ENCODE measurements around the gene VPS13A.
"Not testable (repeated sequence)": the region's sequence is repeated elsewhere in the genome, so short reads cannot be mapped to it uniquely, and the experiment has no call there.

Gene VPS13A

DNA sequence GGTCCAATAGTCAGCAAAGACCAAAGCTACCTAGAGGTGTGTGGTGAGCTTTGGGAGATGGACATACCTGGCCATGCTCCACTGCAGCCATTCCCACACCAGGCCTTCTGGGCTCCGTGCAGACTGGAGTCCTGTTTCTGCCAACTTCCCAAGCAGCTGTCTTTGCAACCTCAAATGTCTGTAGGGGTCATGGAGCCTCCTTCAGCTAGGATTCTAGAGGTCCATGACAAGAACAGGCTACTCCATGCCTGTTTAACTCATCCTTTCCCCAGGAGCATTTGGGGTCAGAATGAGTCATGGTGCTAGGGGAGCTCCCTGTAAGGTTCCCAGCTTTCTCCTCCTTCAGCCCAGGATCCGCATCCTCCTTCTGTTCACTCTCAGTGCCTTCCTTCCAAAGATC is 17.1 kb downstream of the VPS13A start:
- DNase-seq: no peak

DNA sequence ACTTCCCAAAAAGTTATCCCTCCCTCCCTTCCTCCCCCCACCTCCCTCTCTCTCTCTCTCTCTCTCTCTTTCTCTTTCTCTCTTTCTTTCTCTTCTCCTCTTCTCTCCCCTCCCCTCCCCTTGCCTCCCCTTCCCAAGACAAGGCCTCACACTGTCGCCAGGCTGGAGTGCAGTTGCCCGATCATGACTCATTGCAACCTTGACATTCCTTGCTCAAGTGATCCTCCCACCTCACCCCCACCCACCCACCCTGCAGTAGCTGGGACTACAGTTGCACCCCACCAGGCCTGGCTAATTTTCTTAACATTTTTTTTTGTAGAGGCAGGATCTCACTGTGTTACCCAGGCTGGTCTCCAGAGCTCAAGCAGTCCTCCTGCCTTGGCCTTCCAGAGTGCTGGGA is 32.8 kb downstream of the VPS13A start:
- no peak for DNase-seq

DNA sequence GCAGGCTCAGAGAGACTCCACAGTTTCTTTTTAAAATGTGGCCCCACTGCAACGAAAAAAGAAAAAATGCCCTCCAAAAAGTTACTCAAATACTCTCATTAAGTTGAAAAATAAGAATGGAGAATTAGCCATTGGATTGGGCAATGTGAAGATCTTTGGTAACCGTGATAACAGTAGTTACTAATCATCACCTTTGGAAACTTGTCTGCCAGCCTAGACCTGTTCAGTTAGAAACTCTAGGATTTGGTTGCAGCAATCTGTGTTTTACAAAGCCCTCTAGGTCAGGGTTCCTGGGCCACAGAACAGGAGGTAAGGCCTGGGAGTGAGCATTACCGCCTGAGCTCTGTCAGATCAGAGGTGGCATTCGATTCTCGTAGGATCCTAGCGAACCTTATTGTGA is 34.2 kb downstream of the VPS13A start:
- DNase-seq: no peak

DNA sequence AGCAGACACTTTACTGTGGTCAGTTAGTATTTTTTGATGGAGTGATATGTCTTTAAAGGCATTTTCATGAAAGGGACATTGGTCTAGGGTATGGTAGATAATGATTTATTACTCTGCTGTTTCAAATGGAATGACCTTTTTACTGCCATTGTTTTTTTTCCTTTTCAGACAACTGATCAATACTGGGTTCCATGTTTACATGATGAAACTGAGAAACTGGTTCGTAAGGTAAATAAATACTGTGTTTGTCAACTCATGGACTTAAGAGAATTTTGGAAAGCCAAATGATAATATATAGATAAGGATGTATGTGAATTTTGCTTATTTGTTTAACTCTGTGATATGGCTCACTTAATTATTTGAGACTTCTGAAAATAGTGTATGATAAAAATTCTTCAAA is 35.5 kb downstream of the VPS13A start:
- no peak for DNase-seq

DNA sequence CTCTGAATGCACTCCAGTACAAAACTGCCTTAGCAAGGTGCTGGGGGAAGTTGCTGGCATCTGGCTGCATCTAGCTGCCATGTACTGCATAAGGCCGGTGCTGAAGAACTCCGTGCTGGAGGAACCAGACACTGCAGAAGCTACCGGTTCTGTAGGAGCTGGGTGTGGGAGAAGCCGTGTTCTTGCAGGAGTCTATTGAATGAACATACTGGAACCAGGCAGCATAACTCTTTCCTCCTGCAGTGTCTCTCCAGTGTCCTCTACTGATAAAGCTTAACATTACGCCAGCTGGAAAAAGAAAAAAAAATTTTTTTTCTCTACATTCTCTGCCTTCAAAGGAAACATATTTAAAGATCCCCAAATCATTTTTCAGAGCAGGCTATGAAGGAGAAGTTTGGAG is 38.5 kb downstream of the VPS13A start:
- DNase-seq: no peak

DNA sequence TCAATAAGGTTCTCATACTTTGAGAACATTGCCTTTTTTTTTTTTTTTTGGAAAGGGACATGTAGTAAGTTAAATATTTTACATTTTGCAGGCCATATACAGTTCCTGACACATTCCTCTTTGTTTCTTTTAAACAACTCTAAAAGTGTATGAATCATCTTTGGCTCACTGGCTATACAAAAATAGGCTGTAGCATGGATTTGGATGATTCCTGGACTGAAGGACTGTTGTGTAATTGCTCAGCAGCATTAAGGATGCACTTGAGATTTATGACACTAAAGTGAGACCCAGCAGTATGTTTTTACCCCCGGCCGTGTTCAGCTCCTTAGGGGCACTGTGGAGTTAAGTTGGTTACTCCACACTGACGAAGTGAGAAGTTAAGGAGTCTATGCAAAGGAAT is 41.3 kb downstream of the VPS13A start:
- DNase-seq: no peak

DNA sequence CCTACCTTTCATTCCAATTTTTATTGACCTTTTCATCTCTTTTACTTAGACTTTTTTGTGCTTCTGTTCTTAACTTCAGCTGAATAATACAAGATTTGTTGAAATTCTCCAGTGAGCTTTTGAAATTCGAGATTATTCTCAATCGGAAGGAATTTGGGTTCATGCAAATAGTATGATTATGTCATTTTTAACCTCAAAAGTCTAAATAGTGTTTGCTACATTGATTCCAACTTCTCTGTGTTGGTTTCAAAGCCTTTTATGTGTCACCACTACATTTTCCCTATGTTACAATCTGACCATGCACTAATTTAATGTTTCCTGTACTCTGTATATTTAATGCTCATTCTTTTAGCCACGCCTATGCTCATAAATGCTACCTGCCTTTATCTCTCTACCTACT is 44.1 kb downstream of the VPS13A start:
- no peak for DNase-seq

DNA sequence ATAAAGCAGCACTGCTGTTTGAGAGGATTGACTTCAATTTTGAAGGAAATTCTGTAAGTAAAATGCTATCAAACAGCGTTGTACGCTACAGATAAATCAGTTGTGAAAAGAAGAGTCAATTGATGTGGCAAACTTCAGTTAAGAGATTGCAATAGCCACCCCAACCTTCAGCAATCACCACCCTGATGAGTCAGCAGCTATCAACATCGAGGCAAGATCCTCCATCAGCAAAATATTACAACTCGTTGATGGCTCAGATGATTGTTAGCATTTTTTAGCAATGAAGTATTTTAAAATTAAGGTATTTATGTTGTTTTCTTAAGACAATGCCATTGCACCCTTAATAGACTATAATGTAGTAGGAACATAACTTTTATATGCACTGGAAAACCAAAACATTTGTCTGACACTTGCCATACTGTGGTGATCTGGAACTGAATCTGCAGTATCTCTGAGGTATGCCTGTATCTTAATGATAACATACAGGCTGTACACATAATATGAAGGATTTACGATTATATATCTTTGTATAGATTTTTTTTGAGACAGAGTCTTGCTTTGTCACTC is 47.5 kb downstream of the VPS13A start:
- no peak for DNase-seq

DNA sequence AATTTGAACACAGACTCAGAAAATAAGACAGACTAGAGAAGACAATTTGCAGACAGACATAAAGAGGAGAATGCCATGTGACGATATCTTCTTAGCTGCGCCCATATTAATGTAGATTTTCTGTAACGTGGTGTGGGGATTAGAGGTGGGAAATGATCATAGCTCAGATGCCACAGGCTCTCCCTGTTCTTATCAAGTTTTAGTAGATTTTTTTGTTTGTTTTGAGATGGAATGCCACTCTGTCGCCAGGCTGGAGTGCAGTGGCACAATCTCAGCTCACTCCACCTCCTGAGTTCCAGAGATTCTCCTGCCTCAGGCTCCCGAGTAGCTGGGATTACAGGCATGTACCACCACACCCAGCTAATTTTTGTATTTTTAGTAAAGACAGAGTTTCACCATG is 59.4 kb downstream of the VPS13A start:
- no peak for DNase-seq

DNA sequence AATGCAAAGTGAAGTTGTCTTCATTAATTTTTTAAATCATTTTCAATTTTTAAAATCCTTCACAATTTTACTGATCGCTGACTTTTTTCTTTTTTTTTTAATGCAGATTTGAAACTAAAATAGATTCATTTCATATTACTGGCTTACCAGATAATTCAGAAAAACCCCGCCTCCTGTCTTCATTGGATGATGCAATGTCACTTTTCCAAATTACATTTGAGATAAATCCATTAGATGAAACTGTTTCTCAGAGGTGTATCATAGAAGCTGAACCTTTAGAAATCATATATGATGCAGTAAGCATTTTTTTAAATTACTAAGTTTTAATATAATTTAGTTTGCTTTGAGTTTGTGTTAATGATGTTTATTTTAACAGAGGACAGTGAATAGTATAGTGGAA is 60.6 kb downstream of the VPS13A start:
- DNase-seq: no peak

DNA sequence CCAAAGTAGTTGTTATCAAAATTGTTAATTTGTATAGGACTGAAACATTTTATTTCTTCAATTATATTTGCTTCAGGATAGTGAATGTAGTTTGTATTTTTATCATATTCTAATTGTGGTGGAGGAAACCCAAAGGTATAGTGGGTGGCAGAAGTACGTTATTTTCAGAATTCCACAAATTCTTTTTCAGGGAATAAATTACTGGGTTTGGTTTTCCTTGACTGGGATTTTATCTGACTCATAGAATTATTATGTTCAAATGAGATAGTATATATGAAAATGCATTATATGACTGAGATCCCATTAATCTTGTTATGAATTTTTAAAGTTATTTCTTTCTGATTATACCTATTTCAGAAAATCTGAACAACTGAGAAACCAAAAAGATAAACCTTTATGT is 73.7 kb downstream of the VPS13A start:
- DNase-seq: no peak

DNA sequence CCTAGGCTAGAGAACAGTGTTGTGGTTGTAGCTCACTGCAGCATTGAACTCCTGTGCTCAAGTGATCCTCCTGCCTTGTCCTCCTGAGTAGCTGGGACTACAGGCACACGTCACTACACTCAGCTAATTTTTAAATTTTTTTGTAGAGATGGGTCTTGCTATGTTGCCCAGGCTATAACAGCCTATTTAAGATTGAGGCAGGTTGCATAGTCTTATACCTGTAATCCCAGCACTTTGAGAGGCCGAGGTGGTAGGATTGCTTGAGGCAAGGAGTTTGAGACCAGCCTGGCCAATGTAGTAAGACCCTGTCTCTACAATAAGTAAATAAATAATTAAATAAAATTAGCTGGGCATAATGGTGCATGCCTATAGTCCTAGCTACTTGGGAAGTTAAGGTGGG is 79.9 kb downstream of the VPS13A start:
- no peak for DNase-seq

DNA sequence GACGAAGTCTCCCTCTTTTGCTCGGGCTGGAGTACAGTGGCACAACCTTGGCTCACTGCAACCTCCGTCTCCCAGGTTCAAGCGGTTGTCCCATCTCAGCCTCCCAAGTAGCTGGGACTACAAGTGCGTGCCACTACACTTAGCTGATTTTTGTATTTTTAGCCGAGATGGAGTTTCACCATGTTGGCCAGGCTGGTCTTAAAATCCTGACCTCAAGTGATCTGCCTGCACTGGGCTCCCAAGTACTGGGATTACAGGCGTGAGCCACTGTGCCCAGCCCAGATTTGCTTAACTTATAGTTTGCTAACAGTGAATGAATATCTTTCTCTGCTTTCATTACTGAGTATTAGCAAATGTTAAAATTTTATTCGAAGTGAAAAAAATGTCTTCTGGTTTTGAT is 84.3 kb downstream of the VPS13A start:
- no peak for DNase-seq

DNA sequence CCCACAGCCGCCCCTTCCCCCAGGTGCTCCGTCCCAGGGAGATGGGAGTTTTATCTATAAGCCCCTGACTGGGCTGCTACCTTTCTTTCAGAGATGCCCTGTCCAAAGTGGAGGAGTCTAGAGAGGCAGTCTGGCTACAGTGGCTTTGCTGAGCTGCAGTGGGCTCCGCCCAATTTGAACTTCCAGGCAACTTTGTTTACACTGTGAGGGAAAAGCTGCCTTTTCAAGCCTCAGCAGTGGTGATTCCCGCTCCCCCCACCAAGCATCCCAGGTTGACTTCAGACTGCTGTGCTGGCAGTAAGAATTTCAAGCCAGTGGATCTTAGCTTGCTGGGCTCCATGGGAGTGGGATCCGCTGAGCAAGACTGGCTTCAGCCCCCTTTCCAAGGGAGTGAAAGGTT is 90.4 kb downstream of the VPS13A start:
- DNase-seq: not testable (repeated sequence)

DNA sequence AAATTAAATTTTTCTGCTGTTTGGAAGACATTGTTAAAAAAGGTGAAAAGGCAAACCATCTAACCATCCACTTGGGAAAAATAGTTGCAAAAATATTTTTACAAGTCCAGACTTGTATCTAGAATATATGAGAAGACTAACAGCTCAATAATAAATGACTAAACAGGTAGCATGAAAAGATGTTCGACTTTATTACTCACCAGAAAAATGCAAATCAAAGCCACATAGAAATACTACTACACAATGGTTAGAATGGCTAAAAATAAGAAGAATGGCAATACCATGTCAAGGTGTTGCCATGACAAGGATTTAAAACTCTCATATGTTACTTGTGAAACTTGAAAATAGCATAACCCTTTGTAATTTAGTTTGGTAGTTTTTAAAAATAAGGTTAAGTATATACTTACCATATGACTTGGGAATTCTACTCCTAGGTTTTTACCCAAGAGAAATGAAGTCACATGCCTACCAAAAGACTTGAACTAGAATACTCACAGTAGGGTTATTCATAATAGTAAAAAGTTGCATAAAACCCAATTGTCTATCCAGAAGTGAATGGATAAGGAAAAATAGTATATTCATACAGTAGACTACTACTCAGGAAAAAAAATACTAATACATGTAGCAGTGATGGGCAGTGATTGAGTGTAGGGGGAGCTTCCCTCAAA is 93.8 kb downstream of the VPS13A start:
- no peak for DNase-seq

DNA sequence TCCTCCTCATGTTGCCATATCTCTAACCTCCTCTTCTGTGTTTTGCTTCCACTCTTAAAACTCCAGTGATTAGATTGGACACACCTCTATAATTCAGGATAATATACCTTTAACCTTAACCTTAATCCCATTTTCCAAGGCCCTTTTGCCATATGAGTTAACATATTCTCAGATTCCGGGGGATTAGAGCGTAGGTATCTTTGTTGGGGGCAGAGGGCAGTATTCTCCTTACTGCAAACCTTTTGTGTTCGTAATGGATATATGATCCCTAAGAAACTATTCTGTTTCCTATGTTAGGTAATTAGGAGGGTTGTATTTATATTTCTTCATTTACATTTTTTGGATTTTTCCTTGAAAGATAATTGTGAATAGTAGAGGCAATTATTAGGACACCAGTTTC is 99.5 kb downstream of the VPS13A start:
- no peak for DNase-seq

DNA sequence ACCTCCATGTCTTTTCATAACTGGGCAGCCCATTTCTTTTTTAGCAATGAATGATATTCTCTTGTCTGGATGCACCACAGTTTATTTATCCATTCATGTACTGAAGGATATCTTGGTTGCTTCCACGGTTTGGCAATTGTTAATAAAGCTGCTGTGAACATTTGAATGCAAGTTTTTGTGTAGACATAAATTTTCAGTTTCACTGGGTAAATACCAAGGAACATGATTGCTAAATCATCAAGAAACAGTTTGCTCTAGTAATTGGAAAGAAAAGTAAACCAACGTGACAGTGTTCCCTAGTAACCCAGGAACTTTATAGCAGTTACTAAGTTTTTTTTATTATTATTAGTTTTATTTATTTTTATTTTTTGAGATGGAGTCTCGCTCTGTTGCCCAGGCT is 100.4 kb downstream of the VPS13A start:
- no peak for DNase-seq

DNA sequence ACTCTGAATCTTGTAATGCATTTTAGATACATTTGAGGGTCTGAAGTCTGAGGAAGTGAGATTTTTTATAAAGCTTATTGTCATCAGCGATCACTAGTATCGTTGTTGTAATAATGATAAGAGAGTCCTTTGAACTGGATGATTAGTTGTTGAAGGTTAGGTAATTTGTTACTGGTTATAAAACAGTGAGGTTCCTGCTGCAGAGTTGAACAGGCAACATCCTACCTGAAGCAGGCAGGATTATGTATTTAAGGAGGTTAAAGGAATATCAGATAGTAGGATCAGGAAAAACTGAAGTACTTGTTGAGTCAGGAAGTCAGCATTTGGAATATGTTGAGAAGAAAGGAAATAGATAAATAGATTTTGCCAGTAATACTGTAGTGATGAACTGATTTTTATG is 106.7 kb downstream of the VPS13A start:
- DNase-seq: no peak

DNA sequence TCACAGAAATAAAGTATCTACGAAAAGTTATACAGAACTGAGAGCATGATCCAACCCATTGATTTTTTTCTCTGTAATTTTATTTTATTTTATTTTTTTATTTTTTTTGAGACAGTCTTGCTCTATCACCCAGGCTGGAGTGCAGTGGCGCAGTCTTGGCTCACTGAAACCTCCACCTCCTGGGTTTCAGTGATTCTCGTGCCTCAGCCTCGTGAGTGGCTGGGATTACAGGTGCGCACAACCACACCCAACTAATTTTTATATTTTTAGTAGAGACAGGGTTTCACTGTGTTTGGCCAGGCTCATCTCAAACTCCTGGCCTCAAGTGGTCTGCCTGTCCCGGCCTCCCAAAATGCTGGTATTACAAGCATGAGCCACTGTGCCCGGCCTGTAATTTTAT is 107.3 kb downstream of the VPS13A start:
- DNase-seq: no peak

DNA sequence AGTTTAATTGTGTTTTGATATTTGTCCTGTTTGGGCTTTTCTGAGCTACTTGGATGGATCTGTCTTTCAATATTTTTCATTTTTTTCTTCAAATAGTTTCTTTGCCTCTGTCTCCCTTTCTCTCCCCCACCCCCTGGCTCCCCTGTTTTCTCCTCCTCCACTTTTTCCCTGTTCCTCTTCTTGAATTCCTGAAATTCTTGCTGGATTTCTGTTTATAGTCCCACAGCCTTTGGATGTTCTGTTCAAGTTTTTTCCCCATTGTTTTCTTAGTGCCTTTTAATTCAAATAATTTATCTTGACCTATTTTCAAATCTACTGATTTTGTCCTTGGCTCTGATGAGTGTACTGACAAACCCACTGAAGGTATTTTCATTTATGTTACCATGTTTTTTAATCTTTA is 113.0 kb downstream of the VPS13A start:
- DNase-seq: no peak

DNA sequence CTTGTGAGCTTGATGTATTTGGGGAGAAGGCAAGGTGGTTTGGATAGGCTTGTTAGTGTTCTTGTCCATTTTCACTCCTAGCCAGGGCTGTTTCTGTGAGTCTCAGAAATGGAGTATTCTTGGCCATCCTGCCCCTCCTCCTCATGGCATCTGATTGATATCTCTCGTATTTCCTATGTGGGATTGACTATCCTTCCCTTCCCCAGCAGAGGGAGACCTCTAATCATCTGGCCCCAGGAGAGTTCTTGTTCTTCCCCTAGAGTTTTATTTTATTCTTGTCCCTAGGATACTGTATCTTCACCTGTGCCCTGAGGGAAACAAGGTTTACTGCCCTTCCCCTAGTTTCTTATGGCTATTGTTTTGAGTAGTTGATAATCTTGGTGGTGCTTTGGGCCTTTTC is 114.4 kb downstream of the VPS13A start:
- DNase-seq: no peak

DNA sequence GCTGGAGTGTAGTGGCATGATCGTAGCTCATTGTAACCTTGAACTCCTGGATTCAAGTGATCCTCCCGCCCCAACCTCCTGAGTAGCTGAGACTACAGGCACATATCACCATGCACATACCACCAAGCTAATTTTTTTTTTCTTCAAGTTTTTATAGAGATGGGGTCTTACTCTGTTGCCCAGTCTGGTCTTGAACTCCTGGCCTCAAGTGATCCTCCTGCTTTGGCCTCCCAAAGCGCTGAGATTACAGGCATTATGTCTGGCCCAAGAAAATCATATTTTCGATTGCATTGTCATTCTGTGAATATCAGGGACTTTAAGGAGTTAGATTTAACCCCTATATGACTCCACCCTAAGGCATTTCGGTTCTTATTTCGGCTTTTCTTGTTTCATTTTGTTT is 116.6 kb downstream of the VPS13A start:
- DNase-seq: no peak

DNA sequence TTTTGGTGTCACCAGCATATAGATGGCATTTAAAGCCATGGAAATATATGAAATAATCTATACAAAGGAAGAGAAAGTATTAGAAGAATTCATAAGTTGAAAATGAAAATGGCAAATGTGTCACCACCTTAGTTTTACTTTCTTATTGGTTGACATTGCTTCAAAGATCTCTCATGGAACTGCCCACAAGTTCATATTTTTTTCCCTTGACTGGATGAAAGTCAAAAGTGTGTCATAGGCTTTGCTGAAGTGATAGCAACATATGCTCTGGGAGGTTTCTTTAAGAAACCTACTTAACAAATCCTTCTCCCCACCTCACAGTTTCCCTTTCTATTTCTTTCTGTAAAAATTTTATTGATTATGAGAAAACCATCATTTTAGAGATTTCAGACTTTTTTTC is 127.2 kb downstream of the VPS13A start:
- no peak for DNase-seq

DNA sequence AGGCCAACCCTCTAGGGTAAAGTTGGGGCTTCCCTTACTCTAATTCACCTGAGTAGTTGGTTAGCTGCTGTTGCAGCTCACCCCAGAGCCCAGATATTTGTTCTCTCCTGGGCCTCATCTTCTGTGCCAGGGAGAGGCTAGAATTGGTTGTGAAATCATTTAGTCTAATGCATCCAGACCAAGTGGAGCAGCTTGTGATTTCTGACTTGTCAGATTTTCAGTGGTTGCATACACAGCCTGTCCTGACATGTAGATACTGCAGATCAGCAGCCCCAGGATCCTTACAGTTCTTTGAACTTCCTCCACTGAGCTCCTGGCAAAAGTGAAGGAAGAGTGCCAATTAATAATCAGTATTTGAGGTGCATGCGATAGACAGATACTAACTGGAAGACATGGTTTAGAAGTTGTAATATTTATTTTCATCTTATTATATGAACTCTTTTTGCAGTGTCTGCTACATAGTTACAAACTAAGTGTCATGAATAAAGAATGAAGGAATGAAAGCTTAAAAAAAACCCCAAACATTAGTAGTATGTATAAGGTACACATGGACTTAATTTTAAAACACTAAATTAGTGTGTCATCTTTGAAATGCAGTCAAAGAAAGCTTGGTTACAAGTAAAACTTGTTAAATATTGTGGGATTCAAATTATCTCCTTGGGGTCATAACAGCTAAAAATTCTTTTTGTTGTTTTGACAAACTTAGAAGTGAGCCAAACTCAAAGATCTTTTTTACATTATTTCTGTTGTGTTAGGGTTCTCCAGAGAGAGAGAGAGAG is 128.5 kb downstream of the VPS13A start:
- no peak for DNase-seq

DNA sequence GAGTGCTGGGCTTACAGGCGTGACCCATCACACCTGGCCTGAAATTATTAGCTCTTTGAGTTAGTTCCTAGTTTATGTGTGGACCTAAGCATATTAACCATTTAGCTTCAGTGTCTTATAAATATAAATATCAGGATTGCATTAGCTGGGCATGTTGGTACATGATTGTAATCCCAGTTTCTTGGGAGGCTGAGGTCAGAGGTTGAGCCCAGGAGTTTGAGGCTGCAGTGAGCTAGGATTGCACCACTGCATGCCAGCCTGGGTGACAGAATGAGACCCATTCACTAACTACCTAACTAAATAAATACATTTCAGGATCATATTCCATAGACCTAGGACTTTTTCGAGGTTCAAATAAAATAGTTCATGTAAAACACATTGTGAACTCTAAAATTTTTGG is 129.8 kb downstream of the VPS13A start:
- no peak for DNase-seq

Measured in GOT3 (cell line).